Prostate gland (tissue), 2 donors: ENCODE results near the gene ITGBL1. TPM values are rescaled to one million over a fixed set of nuclear protein-coding genes. Genes with fewer than 3 reads are reported as not detected.

Experiments
- DNase-seq: peaks from one replicate; pipeline ENCODE4 v3.0.0-alpha.2; 2019; ENCODE audit warnings: low spot score
- H3K27ac ChIP-seq, 2 donors: fragments of 200-600 bp; sonication (generic); 2 replicates each; pipeline ENCODE4 v1.5.1; 2017 to 2019
- H3K27me3 ChIP-seq: fragments of 200-600 bp; sonication (generic); replicated peaks from 2 replicates; pipeline ENCODE4 v1.5.1; 2019; ENCODE audit not compliant: insufficient read depth
- H3K36me3 ChIP-seq, 2 donors: fragments of 200-600 bp; sonication (generic); 1 replicate in 1 of 2; 2 replicates in 1 of 2; pipeline versions ENCODE4 v1.5.1 to v1.8.1; 2017 to 2019
- H3K4me1 ChIP-seq: fragments of 200-600 bp; sonication (generic); replicated peaks from 2 replicates; pipeline ENCODE4 v1.5.1; 2019
- H3K4me3 ChIP-seq, 2 donors: fragments of 200-600 bp; sonication (generic); 2 replicates each; pipeline ENCODE4 v1.5.1; 2017 to 2019
- H3K9me3 ChIP-seq: fragments of 200-600 bp; sonication (generic); 2 replicates; pipeline ENCODE4 v1.5.1; 2017
- CTCF ChIP-seq, 4 experiments: fragments of 200-600 bp in 2 of 4; fragments of 450-650 bp in 2 of 4; sonication (generic) in 2 of 4; IDR thresholded peaks; 1 replicate in 3 of 4; 2 replicates in 1 of 4; pipeline ENCODE4 v1.5.1; 2016 to 2019; ENCODE audit warnings: antibody characterized with exemption in 4 of 4, mild to moderate bottlenecking in 2 of 4, moderate library complexity in 2 of 4
- POLR2A ChIP-seq: fragments of 450-650 bp; IDR thresholded peaks from one replicate; pipeline ENCODE4 v1.6.1; 2016; ENCODE audit warnings: antibody characterized with exemption, mild to moderate bottlenecking
- POLR2AphosphoS5 ChIP-seq: sonication (generic); formaldehyde crosslinking; IDR thresholded peaks from one replicate; pipeline ENCODE4 v1.6.1; 2017; ENCODE audit warnings: antibody characterized with exemption
- WGBS: methylation state at CpG from one replicate; pipeline ENCODE4 v1.1.5; 2018; 5-methylcytosine and 5-hydroxymethylcytosine counted together
- intact Hi-C: fragments of 100-400 bp; cut with DNase I; formaldehyde crosslinking; loops from one replicate; pipeline ENCODE4 v1.14.2; 2022
- total RNA-seq, 2 donors: library from RNA; depleted of rRNA; stranded (reverse); fragments of >200 nt; gene quantifications; one replicate each; pipeline ENCODE4 v1.1.0, GENCODE V29; 2016

The ITGBL1 gene
- total RNA-seq, 2 donors from 2014 or later = 0.09 to 9.0 TPM

GRCh38 chr13:101489643-101490405 lies 37.3 kb downstream of the ITGBL1 start:
- no peak overlapping the region for H3K4me3 ChIP-seq
- TF ChIP-seq POLR2A = no peak
- TF ChIP-seq POLR2AphosphoS5 = no peak
- no peak for TF ChIP-seq CTCF (IDR thresholded peaks at IDR 0.05)
- 69% methylated on average over 3 of the region's 3 CpGs for WGBS
- intact Hi-C loops = no loop called here
- no peak for DNase-seq
- H3K27ac ChIP-seq = no peak overlapping the region
- H3K36me3 ChIP-seq = no peaks in the 10 kb centered on the region
- H3K9me3 ChIP-seq = no peaks in the 10 kb centered on the region
- no peaks in the 10 kb centered on the region for H3K4me1 ChIP-seq
- no peaks in the 10 kb centered on the region for H3K27me3 ChIP-seq

GRCh38 chr13:101490406-101491015 lies 38.0 kb downstream of the ITGBL1 start:
- H3K36me3 ChIP-seq = no peaks in the 10 kb centered on the region
- H3K27ac ChIP-seq = no peak overlapping the region
- no peak for DNase-seq
- no peak overlapping the region for H3K4me3 ChIP-seq
- H3K9me3 ChIP-seq = no peaks in the 10 kb centered on the region
- intact Hi-C loops = no loop called here
- H3K27me3 ChIP-seq = no peaks in the 10 kb centered on the region
- no peaks in the 10 kb centered on the region for H3K4me1 ChIP-seq
- TF ChIP-seq POLR2A = no peak

GRCh38 chr13:101492251-101492910 lies 39.9 kb downstream of the ITGBL1 start:
- WGBS = 89% methylated on average over 3 of the region's 3 CpGs
- no peak for TF ChIP-seq POLR2AphosphoS5
- TF ChIP-seq POLR2A = no peak
- no peak for TF ChIP-seq CTCF (IDR thresholded peaks at IDR 0.05)
- intact Hi-C loops = no loop called here
- no peak for DNase-seq
- no peaks in the 10 kb centered on the region for H3K27me3 ChIP-seq
- no peaks in the 10 kb centered on the region for H3K36me3 ChIP-seq
- H3K9me3 ChIP-seq = no peaks in the 10 kb centered on the region
- H3K27ac ChIP-seq = no peak overlapping the region
- no peaks in the 10 kb centered on the region for H3K4me1 ChIP-seq
- H3K4me3 ChIP-seq = no peak overlapping the region

GRCh38 chr13:101493541-101493940 lies 41.1 kb downstream of the ITGBL1 start:
- intact Hi-C loops = no loop called here
- Histone ChIP-seq H3K27me3 (no peaks in the 10 kb centered on the region), H3K36me3 (no peaks in the 10 kb centered on the region), H3K4me1 (no peaks in the 10 kb centered on the region), H3K4me3 (no peak overlapping the region), H3K27ac (no peak overlapping the region), H3K9me3 (no peaks in the 10 kb centered on the region)
- TF ChIP-seq POLR2A (no peak), CTCF (IDR thresholded peaks at IDR 0.05) (no peak), POLR2AphosphoS5 (no peak)
- no peak for DNase-seq
- 44% methylated on average over 3 of the region's 3 CpGs for WGBS

- Histone ChIP-seq H3K4me1 (no peaks in the 10 kb centered on the region), H3K9me3 (no peaks in the 10 kb centered on the region), H3K27me3 (no peaks in the 10 kb centered on the region), H3K27ac (no peak overlapping the region), H3K4me3 (no peak overlapping the region), H3K36me3 (no peaks in the 10 kb centered on the region)
- intact Hi-C loops = no loop called here
- TF ChIP-seq CTCF (IDR thresholded peaks at IDR 0.05) (no peak), POLR2AphosphoS5 (no peak), POLR2A (no peak)
- no peak for DNase-seq
- WGBS = 43% methylated on average over 2 of the region's 2 CpGs
These were observed 46.9 kb downstream of the ITGBL1 start for GRCh38 chr13:101499406-101499805.
